DOHH2 (cell line): ENCODE measurements around the gene STOML1.

Source experiments
- H3F3A ChIP-seq: fragments of 200-600 bp; sonication (generic), shearing (Covaris generic); 2 replicates; pipeline ENCODE4 v1.6.0; 2016; ENCODE audit warnings: antibody characterized with exemption, mild to moderate bottlenecking; ENCODE audit not compliant: control insufficient read depth, insufficient read depth
- H3K27ac ChIP-seq: fragments of 200-600 bp; sonication (generic); 2 replicates; pipeline ENCODE4 v1.5.1; 2014; ENCODE audit warnings: low read depth, mild to moderate bottlenecking, low read length, moderate library complexity
- H3K27me3 ChIP-seq: fragments of 200-600 bp; sonication (generic); 2 replicates; pipeline ENCODE4 v1.6.1; 2014; ENCODE audit warnings: mild to moderate bottlenecking, low read length, mixed read lengths; ENCODE audit not compliant: control insufficient read depth
- H3K36me3 ChIP-seq: fragments of 200-600 bp; sonication (generic); 2 replicates; pipeline ENCODE4 v1.6.1; 2014; ENCODE audit warnings: mild to moderate bottlenecking, low read length, moderate library complexity, mixed read lengths; ENCODE audit not compliant: control insufficient read depth
- H3K4me1 ChIP-seq: fragments of 200-600 bp; sonication (generic); 2 replicates; pipeline ENCODE4 v1.6.1; 2014; ENCODE audit warnings: mild to moderate bottlenecking, low read length, mixed read lengths; ENCODE audit not compliant: control insufficient read depth
- H3K4me2 ChIP-seq: fragments of 200-600 bp; sonication (generic); 2 replicates; pipeline ENCODE4 v1.6.0; 2014; ENCODE audit warnings: mild to moderate bottlenecking, low read length, moderate library complexity
- H3K4me3 ChIP-seq: fragments of 200-600 bp; sonication (generic); 2 replicates; pipeline ENCODE4 v1.5.1; 2014; ENCODE audit warnings: mild to moderate bottlenecking, low read length, mixed read lengths
- H3K79me2 ChIP-seq: fragments of 200-600 bp; sonication (generic); 2 replicates; pipeline ENCODE4 v1.6.1; 2014; ENCODE audit warnings: mild to moderate bottlenecking, low read length, mixed read lengths; ENCODE audit not compliant: control insufficient read depth
- H3K9me2 ChIP-seq: fragments of 200-600 bp; sonication (generic); replicated peaks from 2 replicates; pipeline ENCODE4 v1.6.1; 2014; ENCODE audit warnings: mild to moderate bottlenecking, low read length, mixed read lengths; ENCODE audit not compliant: control insufficient read depth
- H3K9me3 ChIP-seq: fragments of 200-600 bp; sonication (generic); 2 replicates; pipeline ENCODE4 v1.6.1; 2014; ENCODE audit warnings: antibody characterized with exemption, low read length, mixed read lengths; ENCODE audit not compliant: control insufficient read depth, insufficient read depth
- H4K20me1 ChIP-seq: fragments of 200-600 bp; sonication (generic); 2 replicates; pipeline ENCODE4 v1.6.0; 2014; ENCODE audit warnings: low read depth, mild to moderate bottlenecking, antibody characterized with exemption, low read length, moderate library complexity; ENCODE audit not compliant: control insufficient read depth, insufficient read depth
- CTCF ChIP-seq: fragments of 200-600 bp; sonication (generic); IDR thresholded peaks from one replicate; pipeline ENCODE4 v1.5.1; 2014; ENCODE audit warnings: antibody characterized with exemption, mild to moderate bottlenecking, low read depth, low read length; ENCODE audit not compliant: poor library complexity, severe bottlenecking
- EZH2phosphoT487 ChIP-seq: fragments of 200-600 bp; sonication (generic); IDR thresholded peaks from 2 replicates; pipeline ENCODE4 v1.6.1; 2017; ENCODE audit warnings: borderline replicate concordance, mild to moderate bottlenecking, antibody characterized with exemption, low read length, moderate library complexity, mixed read lengths

The STOML1 gene

GRCh38 chr15:73945130-73945508, 47.0 kb downstream of the STOML1 start:
- Histone ChIP-seq H3K79me2 (no peaks in the 10 kb centered on the region), H3K9me2 (no peaks in the 10 kb centered on the region), H3K4me2 (no peak overlapping the region), H3K4me1 (no peaks in the 10 kb centered on the region), H3K9me3 (no peaks in the 10 kb centered on the region), H3K36me3 (no peaks in the 10 kb centered on the region), H4K20me1 (no peaks in the 10 kb centered on the region), H3K4me3 (no peak overlapping the region), H3F3A (no peaks in the 10 kb centered on the region), H3K27me3 (no peaks in the 10 kb centered on the region), H3K27ac (no peak overlapping the region)
- TF ChIP-seq EZH2phosphoT487 (no peak), CTCF (no peak)

- Histone ChIP-seq H4K20me1 (no peaks in the 10 kb centered on the region), H3K4me2 (no peak overlapping the region), H3K79me2 (no peaks in the 10 kb centered on the region), H3K4me1 (no peaks in the 10 kb centered on the region), H3F3A (no peaks in the 10 kb centered on the region), H3K9me3 (no peaks in the 10 kb centered on the region), H3K27me3 (no peaks in the 10 kb centered on the region), H3K4me3 (no peak overlapping the region), H3K27ac (no peak overlapping the region), H3K36me3 (no peaks in the 10 kb centered on the region), H3K9me2 (no peaks in the 10 kb centered on the region)
- TF ChIP-seq EZH2phosphoT487 (no peak), CTCF (no peak)
Observed at GRCh38 chr15:73944161-73945129, 47.6 kb downstream of the STOML1 start.

GRCh38 chr15:73942751-73943270, 49.3 kb downstream of the STOML1 start:
- no peak overlapping the region for H3K4me2 ChIP-seq
- H3K79me2 ChIP-seq: no peaks in the 10 kb centered on the region
- H3K36me3 ChIP-seq: no peaks in the 10 kb centered on the region
- H3K9me2 ChIP-seq: no peaks in the 10 kb centered on the region
- no peaks in the 10 kb centered on the region for H3K4me1 ChIP-seq
- no peak overlapping the region for H3K4me3 ChIP-seq
- H3F3A ChIP-seq: no peaks in the 10 kb centered on the region
- no peaks in the 10 kb centered on the region for H3K9me3 ChIP-seq
- no peaks in the 10 kb centered on the region for H3K27me3 ChIP-seq
- no peak for TF ChIP-seq EZH2phosphoT487
- TF ChIP-seq CTCF: no peak
- no peak overlapping the region for H3K27ac ChIP-seq
- no peaks in the 10 kb centered on the region for H4K20me1 ChIP-seq
